Spleen (tissue), 7 donors: ENCODE data around the gene RTKN.

Experiments
- POLR2A ChIP-seq, 3 donors: fragments of 450-650 bp; IDR thresholded peaks; one replicate each; pipeline ENCODE4 v1.5.1; 2017; ENCODE audit warnings: antibody characterized with exemption in 3 of 3, mild to moderate bottlenecking in 1 of 3
- POLR2AphosphoS5 ChIP-seq, 3 donors: sonication (generic); formaldehyde crosslinking; IDR thresholded peaks; one replicate each; pipeline ENCODE4 v1.5.1; 2017; ENCODE audit warnings: antibody characterized with exemption in 3 of 3
- TF ChIP-seq, protein P1 (sequence below), 11 experiments: fragments of 200-600 bp in 7 of 11; fragments of 450-650 bp in 4 of 11; sonication (generic) in 4 of 11; IDR thresholded peaks in 8 of 11; conservative IDR thresholded peaks in 3 of 11; 1 replicate in 7 of 11; 2 replicates in 4 of 11; pipeline versions ENCODE4 v1.4.0 to v1.8.0; 2016 to 2021; ENCODE audit warnings: antibody characterized with exemption in 11 of 11, inconsistent platforms in 4 of 11, mild to moderate bottlenecking in 1 of 11
- donor health status: DM: no; HTN: no; CAD: no; lungs with moderate emphysema.
- donor health status: DM: no; HTN: no; CAD: no.
- donor health status: DM: no; HTN: no; CAD: no.

DNA sequence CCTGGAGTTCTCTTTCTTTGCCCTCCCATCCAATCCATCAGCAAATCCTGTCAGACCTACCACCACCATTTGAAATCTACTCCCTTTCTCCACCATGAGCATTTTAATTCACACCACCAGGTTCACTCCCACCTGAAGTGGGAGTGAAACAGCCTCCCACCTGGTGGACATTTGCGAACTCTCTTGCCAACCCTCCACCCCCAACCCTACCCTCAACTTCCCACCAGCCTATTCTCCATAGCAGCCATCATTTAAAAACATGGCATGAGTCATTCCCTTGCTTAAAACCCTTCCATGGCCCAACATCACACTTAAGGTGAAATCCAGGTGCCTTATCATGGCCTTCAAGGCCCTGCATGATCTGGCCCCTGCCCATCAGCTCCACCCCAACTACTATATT, 3.5 kb downstream of the RTKN start:
- TF ChIP-seq POLR2A (IDR thresholded peaks at IDR 0.05) (no peak), POLR2AphosphoS5 (IDR thresholded peaks at IDR 0.05) (no peak)
- TF ChIP-seq, protein P1, sequence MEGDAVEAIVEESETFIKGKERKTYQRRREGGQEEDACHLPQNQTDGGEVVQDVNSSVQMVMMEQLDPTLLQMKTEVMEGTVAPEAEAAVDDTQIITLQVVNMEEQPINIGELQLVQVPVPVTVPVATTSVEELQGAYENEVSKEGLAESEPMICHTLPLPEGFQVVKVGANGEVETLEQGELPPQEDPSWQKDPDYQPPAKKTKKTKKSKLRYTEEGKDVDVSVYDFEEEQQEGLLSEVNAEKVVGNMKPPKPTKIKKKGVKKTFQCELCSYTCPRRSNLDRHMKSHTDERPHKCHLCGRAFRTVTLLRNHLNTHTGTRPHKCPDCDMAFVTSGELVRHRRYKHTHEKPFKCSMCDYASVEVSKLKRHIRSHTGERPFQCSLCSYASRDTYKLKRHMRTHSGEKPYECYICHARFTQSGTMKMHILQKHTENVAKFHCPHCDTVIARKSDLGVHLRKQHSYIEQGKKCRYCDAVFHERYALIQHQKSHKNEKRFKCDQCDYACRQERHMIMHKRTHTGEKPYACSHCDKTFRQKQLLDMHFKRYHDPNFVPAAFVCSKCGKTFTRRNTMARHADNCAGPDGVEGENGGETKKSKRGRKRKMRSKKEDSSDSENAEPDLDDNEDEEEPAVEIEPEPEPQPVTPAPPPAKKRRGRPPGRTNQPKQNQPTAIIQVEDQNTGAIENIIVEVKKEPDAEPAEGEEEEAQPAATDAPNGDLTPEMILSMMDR (IDR thresholded peaks at IDR 0.05 in 8 of 11, conservative IDR thresholded peaks at IDR 0.05 in 3 of 11), result no peak
